HG03039 (cell line): Measurements from ENCODE around the gene BICDL1.
A peak's percentile ranks its signal among the peaks of the same experiment; 100 is the strongest.

Experiments
- ATAC-seq: cut with Tn5 transposase; IDR thresholded peaks from one replicate; pipeline ENCODE4 v1.9.1; 2021; ENCODE audit warnings: mild to moderate bottlenecking, moderate library complexity; ENCODE audit not compliant: unreplicated experiment

The BICDL1 gene

DNA sequence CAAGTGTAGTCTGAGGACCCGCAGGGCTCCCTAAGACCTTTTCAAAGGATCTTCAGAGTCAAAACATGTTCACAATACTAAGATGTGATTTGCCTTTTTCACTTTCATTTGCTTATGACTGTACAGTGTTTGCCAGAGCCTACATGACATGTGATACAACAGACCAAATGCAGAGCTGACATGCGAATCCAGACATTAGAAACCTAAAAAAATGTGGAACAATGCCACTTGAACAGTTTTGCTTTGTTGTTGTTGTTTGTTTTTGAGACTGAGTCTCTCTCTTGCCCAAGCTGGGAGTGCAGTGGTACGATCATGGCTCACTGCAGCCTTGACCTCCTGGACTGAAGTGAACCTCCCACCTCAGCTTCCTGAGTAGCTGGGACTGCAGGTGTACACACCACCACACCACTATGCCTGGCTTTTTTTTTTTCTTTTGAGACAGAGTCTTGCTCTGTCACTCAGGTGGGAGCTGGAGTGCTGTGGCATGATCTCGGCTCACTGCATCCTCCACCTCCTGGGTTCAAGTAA, 132.8 kb downstream of the BICDL1 start:
- ATAC-seq, result no peak

DNA sequence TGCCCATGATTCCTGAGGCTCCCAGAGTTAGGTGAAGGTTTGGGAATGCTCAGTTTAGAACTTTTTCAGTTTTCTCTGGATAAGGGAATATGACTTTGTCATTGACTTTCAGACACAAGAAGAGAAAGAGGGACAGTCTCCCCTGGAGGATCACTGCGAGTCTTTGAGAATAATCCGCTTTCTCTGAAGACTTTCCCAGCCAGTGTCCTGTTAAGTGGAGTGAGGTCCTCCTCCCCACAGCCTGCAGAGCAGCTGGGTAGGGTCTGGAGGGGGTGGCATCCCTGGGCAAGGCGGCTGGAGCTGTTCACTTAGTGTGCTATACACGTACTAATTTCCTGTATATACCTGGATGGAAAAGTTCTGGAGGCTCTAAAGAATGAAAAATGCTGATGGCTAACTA, 136.0 kb downstream of the BICDL1 start:
- no peak for ATAC-seq

DNA sequence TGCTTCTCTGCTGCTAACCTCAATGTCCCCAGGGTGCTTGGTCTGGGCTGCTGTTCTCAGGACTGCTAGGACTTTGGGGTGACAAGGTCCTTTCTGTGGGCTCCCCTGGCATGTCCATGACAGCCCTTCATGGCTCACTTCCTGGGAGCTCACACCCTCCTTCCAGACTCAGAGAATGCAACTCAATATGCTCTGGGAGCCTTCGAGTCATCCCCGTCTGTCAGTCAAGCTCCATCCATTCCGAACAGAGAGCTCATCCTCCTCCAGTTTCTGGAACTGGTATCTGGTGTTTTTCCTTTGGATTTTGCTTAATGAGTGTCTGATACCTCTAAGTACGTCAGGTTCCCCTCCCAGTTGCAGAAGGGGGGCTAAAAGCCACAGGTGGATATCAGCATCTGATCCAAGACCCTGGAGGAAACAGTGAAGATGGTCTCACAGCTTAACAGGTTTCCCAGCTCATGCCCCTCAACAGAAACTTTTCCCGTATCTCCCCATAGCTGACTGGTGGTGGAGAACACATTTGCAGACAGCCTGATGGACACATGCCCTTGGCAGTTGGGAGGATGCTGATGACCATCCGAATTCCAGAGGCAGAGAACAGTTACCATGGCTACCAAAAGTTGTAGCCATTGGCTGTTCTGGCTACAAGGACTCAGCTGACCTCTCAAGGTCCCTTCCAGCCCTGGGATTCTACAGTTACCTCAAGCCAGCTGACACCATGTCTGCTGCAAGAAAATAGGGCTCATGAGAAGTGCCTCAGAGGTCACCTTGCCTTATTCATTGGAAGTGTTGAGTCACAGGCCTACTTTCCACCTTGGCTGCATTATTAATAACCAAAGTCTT, 137.0 kb downstream of the BICDL1 start:
- no peak for ATAC-seq

DNA sequence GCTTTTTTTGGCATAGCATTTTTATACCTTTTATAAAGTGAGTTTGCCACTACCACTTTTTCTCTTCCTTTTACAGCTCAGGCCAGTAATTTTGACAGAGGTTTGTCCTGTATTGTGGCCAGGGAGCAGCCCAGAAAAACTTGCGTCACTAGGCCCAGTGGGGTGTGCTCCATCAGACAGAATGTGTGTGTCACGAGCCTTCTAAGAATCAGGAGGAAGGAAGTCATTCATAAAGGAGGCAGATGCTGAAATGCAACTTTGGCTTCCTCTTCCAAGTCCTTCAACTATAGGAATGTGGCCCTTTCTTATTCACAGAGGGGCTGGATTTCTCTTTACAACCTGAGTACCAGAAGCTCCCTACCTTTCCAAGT, 137.6 kb downstream of the BICDL1 start:
- ATAC-seq, result no peak

DNA sequence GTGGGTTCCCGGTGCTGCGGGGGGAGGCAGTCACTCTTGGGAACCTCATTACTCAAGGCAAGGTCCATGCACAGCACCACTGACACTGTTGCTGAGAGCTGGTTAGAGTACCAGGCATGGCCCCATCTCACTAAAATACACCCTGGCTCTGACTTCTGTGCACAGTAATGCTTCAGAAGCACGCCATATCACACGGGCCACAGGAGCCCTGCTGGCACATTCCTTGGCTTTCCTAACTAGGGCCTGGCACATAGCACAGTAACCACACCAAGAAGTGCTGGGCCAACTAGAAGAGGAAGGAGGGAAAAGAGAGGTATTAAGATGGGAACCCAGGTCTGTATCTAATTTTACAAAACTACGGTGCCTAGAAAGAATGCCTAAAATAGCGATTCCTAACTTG, 141.0 kb downstream of the BICDL1 start:
- no peak for ATAC-seq

DNA sequence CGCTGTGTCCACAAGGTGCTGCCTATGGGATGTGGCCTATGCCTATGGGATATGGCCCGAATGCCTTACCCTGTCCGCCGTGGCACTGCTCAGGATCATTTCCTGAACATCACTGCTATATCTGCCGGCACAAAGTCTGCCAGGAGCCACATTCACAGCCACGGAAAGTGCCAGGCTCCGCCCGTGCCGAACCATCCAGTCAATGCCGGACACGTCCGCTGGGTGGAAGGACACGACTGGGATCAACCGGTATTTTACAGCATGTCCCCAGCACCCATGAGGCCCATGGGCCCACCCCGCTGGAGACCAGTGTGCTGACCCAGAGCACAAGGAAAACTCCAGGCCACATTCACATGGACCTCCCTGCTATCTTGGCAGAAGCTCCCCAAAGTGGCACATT, 142.1 kb downstream of the BICDL1 start:
- ATAC-seq, result no peak

DNA sequence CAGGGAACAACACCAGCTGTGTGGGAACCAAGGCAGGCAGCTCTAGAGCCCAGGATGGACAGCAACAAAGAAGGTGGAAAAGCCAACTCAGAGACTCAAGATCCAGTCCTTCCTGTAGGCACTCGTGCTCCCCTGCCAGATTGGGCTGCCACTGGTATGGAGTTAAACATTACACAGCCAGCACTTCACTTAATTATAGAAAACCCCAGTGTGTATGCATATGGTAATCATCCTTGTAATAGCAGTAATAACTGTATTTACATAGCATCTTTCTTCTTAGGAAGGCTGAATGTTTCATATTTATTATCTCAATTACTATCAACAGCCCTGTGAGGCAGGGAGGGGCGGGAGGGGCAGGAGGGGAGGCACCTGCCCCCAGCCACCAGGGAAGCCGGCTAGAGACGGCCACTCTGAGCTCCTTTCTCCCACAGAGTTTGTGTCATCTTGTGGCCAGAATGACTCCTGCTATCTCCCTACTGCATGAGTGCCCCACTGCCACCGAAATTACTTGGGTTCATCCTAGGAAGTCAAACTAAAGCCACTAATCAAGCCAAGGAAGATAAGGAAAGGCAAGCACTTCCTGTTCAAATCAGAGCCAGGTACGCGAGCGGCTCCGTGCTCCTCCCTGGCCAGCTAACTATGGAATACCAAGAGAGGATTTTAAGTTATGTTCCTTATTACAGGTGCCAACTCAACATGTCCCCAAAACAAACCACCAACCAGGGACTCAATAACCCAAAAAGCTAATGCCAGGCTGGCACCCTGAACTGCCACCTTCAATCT, 143.2 kb downstream of the BICDL1 start:
- ATAC-seq, result no peak

DNA sequence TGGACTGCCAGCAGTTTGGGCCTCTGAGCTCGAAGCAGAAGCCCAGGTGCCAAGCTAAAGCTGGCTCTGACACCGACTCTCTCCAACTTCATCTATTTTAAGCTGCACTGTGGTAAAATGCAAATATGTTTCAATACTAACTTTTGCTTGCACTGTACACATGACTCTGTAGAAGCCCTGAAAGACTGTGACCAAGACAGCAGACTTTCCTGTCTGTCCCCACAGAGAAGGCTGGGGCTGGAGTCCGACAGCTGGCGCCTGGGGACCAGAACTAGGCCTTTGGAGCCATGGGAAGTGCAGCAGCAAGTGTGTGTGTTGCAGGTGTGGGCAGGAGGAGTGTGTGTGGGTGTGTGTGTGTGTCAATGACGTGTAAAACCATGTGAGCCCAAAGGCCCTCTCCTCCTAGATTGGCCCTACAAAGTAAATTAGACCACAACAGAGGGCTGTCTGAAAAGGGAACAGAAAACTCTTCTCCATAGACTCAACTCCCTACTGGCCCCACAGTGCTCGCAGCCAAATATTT, 143.9 kb downstream of the BICDL1 start:
- peak; percentile 79 for ATAC-seq

DNA sequence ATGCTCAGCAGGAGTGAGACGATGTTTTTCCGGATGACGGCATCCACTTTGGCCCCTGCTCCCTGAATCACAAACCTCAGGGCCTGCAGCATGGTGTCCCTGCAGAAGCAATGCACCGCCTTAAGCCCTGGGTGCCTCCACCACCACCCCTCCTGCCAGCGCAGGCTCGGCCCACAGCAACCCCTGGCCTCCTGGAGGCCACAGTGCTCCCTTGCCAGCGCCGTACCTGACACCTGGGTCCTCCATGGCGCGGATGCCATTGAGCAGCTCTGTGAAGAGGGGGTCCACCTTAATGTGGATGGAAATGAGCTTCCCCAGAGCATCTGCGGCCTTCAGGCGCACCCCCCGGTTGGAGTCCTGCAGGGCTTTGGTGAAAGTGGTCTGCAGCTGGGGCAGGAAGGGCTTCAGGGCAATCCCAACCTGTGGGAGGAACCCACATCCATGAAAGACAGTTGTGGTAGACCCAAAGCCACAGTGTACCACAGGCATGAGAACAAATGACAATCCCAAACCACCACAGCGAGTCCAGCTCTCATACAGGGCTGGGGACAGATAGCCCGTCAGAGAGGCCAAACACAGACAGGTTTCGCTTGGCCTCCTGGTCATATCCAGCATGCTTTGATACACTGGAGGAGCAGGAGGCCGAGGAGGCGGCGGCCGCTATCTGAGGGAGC, 145.4 kb downstream of the BICDL1 start:
- no peak for ATAC-seq

DNA sequence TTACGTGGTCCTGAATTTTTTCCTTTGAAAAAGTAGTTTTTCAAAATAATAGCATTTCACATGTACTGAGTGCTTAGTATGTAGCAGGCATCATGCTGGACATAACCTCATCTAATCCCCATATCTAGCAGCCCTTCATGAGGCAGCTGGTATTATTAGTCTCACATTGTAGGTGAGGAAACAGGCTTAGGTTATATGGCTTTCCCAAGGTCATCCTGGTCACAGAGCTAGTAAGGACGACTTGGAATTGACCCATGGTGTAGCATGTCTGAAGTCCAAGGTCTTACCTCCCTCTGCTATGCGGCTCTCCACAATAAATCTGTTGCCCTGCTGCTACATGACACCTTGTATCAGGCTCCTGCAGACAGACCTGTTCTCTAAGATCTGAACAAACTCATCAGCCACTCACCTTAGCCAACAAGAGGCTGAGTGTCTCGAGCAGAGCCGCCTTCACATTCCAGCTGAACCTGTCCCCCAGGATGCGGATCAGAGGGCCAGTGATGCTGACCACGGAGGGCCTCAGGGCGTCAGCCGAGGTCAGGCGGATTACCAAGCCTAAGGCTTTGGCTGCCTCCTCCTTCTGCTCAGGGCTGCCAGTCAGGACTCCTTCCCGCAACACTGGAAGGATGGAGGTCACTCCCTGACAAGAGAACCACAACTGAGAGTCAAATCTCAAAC, 147.2 kb downstream of the BICDL1 start:
- no peak for ATAC-seq

DNA sequence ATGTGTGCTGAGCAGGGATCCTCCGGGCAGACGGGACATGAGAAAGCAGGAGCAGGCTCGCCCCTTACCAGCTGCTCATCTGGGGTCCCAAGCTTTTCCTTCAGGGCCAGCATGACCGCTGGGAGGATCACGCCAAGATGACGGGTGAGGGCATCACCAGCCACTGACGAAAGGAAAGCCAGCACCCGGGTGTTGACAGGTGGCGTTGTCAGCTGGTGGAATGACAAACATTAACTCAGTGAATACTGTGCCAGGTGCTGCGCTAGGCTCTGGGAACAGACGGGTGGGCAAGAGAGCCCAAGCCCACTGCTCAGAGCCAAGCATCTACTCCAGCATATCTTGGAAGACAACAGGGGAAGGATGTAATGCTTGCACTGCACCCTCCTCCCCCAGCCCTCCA, 148.8 kb downstream of the BICDL1 start:
- no peak for ATAC-seq

DNA sequence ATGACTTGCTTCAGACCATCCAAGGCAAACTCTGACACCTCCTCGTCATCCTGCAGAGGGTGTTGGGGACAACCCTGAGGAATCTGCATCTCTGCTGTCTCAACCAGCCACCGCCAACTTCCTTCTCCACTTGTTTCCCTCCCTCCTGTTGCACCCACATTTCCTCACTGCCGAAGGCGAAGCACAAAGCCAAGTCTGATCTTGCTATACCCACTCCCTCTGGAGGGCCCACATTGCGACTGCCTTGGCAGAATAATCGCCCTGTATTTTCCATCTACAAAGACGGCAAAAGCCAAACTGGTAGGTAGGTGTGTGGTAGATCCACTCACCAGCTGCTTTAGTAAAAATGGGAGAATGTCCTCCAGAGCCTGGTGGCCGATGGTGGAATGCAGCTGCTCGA, 149.3 kb downstream of the BICDL1 start:
- no peak for ATAC-seq

DNA sequence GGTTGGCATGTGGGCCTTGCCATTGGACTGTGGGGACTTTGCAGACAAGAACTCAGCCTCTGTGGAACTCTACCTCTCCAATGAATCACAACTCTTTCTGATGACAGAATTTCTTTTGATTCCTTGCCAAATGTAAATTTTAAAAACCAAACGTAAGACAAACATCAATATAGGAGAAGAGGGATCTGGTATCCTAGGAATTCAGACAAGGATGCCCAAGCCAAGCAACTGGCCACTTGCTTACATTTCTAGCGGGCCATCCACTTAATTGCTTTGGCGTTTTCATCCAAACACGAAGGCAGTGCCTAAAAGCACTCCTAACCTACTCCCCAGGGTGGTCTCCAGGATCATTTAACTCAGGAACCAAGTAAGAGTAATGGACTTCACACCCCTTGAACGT, 150.9 kb downstream of the BICDL1 start:
- no peak for ATAC-seq

DNA sequence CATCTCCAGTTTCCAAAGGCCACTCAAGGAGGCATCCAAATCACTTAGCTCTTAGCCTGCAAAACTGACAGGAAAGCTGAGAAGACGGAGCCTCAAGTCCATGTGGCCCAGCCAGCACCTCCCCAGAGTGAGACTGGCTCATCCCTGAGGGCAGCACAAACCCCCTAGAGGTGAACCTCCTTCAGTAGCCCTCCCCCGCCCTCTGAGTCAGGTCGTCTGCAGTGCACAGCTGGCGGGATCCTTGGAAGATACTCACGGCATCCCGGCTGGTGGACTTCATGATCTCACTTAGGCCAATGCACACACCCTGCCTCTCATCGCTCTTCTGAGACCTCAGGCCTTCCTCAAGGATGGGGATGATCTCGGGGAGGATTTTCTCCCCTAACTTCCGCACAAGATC, 151.6 kb downstream of the BICDL1 start:
- no peak for ATAC-seq

DNA sequence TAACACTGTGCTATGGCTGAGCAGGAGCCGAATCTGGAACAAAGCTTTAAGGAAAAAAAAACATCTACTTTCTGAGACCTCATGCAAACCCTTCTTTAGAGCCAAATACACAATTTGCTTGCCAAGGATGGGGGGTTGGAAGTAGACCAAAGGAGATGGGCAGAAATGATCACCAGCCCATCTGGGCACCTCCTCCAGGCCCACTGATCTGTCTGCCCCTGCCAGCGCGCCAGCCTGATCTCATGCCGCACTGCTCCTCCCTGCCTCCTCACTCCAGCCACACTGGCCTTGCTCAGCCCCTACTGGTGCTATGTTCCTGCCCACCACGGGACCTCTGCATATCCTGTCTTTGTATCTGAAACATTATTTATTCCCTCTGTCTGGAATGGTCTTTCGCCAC, 152.3 kb downstream of the BICDL1 start:
- ATAC-seq, result no peak

DNA sequence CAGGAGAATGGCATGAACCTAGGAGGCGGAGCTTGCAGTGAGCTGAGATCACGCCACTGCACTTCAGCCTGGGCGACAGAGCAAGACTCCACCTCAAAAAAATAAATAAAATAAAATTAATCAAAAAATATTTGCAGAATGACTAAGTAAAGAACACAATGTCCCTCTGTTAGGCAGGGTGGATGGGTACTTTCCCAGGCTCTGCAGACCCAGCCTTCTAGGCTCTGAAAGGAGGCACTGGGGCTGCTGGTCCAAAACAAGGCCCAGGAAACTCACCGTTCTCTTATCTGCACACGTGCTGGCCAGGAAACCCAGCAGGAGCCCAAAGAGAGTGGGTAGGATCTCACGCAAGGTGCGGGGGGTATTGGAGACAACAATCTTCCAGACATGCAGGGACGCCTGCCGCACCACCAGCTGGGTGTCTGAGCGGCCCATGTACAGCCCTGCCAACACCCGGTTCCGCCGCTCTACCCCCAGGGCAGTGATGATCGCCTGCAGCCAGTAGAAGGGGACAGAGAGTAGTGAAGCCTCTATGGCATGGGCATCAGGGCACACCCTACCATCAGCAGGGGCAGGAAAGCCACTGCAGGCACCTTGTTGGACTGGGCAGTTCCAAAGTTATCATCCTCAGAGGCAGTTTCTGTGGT, 153.3 kb downstream of the BICDL1 start:
- no peak for ATAC-seq
